Liver (tissue), 9 donors: ENCODE measurements around the gene NRG2. TPM values are rescaled to one million over a fixed set of nuclear protein-coding genes. Genes with fewer than 3 reads are reported as not detected.

Experiments
- DNase-seq: peaks from one replicate; pipeline ENCODE4 v3.0.0-alpha.2; 2017; ENCODE audit warnings: low spot score
- H3K27ac ChIP-seq, 2 donors: one replicate each; pipeline ENCODE4 v1.7.0; 2013; ENCODE audit warnings: inconsistent platforms in 2 of 2, low read length in 2 of 2, control low read depth in 1 of 2, low read depth in 1 of 2, mild to moderate bottlenecking in 1 of 2
- H3K27me3 ChIP-seq, 4 donors: one replicate each; pipeline versions ENCODE4 v1.6.1 to v1.7.0; 2013; ENCODE audit warnings: low read length in 3 of 4, inconsistent platforms in 1 of 4, mild to moderate bottlenecking in 1 of 4, moderate library complexity in 1 of 4; ENCODE audit not compliant: control insufficient read depth in 4 of 4, insufficient read depth in 4 of 4
- H3K36me3 ChIP-seq, 4 donors: one replicate each; pipeline versions ENCODE4 v1.6.1 to v1.7.0; 2013; ENCODE audit warnings: low read length in 3 of 4, mild to moderate bottlenecking in 3 of 4, low read depth in 1 of 4, moderate library complexity in 1 of 4; ENCODE audit not compliant: control insufficient read depth in 4 of 4, insufficient read depth in 3 of 4
- H3K4me1 ChIP-seq, 4 donors: one replicate each; pipeline versions ENCODE4 v1.6.1 to v1.7.0; 2013; ENCODE audit warnings: low read length in 3 of 4, mild to moderate bottlenecking in 3 of 4, moderate library complexity in 1 of 4; ENCODE audit not compliant: control insufficient read depth in 4 of 4, insufficient read depth in 4 of 4
- H3K4me3 ChIP-seq, 3 donors: one replicate each; pipeline versions ENCODE4 v1.6.1 to v1.7.0; 2013; ENCODE audit warnings: low read length in 3 of 3, control low read depth in 1 of 3, low read depth in 1 of 3, mild to moderate bottlenecking in 1 of 3
- H3K9ac ChIP-seq, 2 donors: one replicate each; pipeline ENCODE4 v1.7.0; 2013; ENCODE audit warnings: low read length in 2 of 2, mild to moderate bottlenecking in 2 of 2, moderate library complexity in 2 of 2, control low read depth in 1 of 2, low read depth in 1 of 2
- H3K9me3 ChIP-seq, 4 donors: one replicate each; pipeline versions ENCODE4 v1.6.1 to v1.7.0; 2013; ENCODE audit warnings: low read length in 3 of 4; ENCODE audit not compliant: control insufficient read depth in 4 of 4
- EGR1 ChIP-seq, 2 donors: IDR thresholded peaks; 2 replicates each; pipeline ENCODE4 v1.6.1; 2016 to 2018; ENCODE audit warnings: antibody characterized with exemption in 2 of 2, low read depth in 2 of 2
- FOXA1 ChIP-seq: IDR thresholded peaks from 2 replicates; pipeline ENCODE4 v1.6.1; 2016; ENCODE audit warnings: antibody characterized with exemption
- FOXA2 ChIP-seq: IDR thresholded peaks from 2 replicates; pipeline ENCODE4 v1.6.1; 2016; ENCODE audit warnings: antibody characterized with exemption
- GABPA ChIP-seq, 2 donors: IDR thresholded peaks in 1 of 2; conservative IDR thresholded peaks in 1 of 2; 2 replicates each; pipeline ENCODE4 v1.6.1; 2016; ENCODE audit warnings: antibody characterized with exemption in 2 of 2, mild to moderate bottlenecking in 1 of 2, moderate library complexity in 1 of 2
- HNF4A ChIP-seq, 2 donors: conservative IDR thresholded peaks; 2 replicates each; pipeline ENCODE4 v1.6.1; 2016; ENCODE audit warnings: antibody characterized with exemption in 2 of 2, mild to moderate bottlenecking in 2 of 2
- HNF4G ChIP-seq: IDR thresholded peaks from 2 replicates; pipeline ENCODE4 v1.6.1; 2016; ENCODE audit warnings: antibody characterized with exemption
- JUND ChIP-seq, 2 donors: IDR thresholded peaks; 2 replicates each; pipeline ENCODE4 v1.6.1; 2016; ENCODE audit warnings: antibody characterized with exemption in 2 of 2
- MAX ChIP-seq: IDR thresholded peaks from 2 replicates; pipeline ENCODE4 v1.6.1; 2016; ENCODE audit warnings: antibody characterized with exemption
- NR2F2 ChIP-seq: IDR thresholded peaks from 2 replicates; pipeline ENCODE4 v1.6.1; 2016; ENCODE audit warnings: antibody characterized with exemption
- RAD21 ChIP-seq, 2 donors: IDR thresholded peaks; 2 replicates each; pipeline ENCODE4 v1.6.1; 2016; ENCODE audit warnings: antibody characterized with exemption in 2 of 2, mild to moderate bottlenecking in 2 of 2
- RXRA ChIP-seq, 2 donors: IDR thresholded peaks; 2 replicates each; pipeline ENCODE4 v1.6.1; 2017 to 2018; ENCODE audit warnings: antibody characterized with exemption in 2 of 2, mild to moderate bottlenecking in 1 of 2
- SP1 ChIP-seq: IDR thresholded peaks from 2 replicates; pipeline ENCODE4 v1.6.1; 2018; ENCODE audit warnings: antibody characterized with exemption, mild to moderate bottlenecking
- TAF1 ChIP-seq: conservative IDR thresholded peaks from 2 replicates; pipeline ENCODE4 v1.6.1; 2016; ENCODE audit warnings: antibody characterized with exemption, mild to moderate bottlenecking
- YY1 ChIP-seq: IDR thresholded peaks from 2 replicates; pipeline ENCODE4 v1.6.1; 2016; ENCODE audit warnings: antibody characterized with exemption, mild to moderate bottlenecking
- ZBTB33 ChIP-seq: IDR thresholded peaks from 2 replicates; pipeline ENCODE4 v1.6.1; 2016; ENCODE audit warnings: antibody characterized with exemption
- WGBS: extraction: QIAGEN DNeasy Blood & Tissue Kit; methylation state at CpG from one replicate; pipeline ENCODE4 v1.1.7; 2013; 5-methylcytosine and 5-hydroxymethylcytosine counted together
- polyA plus RNA-seq, 2 donors: library from polyadenylated mRNA; stranded (reverse) in 1 of 2; unstranded in 1 of 2; fragments of 200-250 nt in 1 of 2; fragments of >200 nt in 1 of 2; fragmentation: Nextera tagmentation in 1 of 2; extraction: Ambion mirVana in 1 of 2; gene quantifications; one replicate each; pipeline versions ENCODE4 v1.2.1 to v1.2.3, GENCODE V29; 2013 to 2015
- total RNA-seq, 2 donors: library from RNA; depleted of rRNA; stranded (reverse); fragments of >200 nt; gene quantifications; one replicate each; pipeline ENCODE4 v1.2.3, GENCODE V29; 2014
- TF ChIP-seq, protein P1 (sequence below): fragments of 150-350 bp; IDR thresholded peaks from 2 replicates; pipeline ENCODE4 v1.5.1; 2017; ENCODE audit warnings: improper control_type of control experiment, low read depth, low read length; ENCODE audit not compliant: missing input control
- TF ChIP-seq, protein P2 (sequence below): IDR thresholded peaks from 2 replicates; pipeline ENCODE4 v1.6.1; 2016; ENCODE audit warnings: antibody characterized with exemption
- donor health status: healthy.
- donor health status: healthy.
- donor health status: healthy.
- donor health status: healthy.
- donor health status: healthy.

Gene NRG2
- total and polyA plus RNA-seq, 4 donors = 0.07 to 0.08 TPM; not detected in 2

GRCh38 chr5:139881143-139881733 is 161.9 kb downstream of the NRG2 start:
- Histone ChIP-seq H3K4me1 (no peaks in the 10 kb centered on the region), H3K4me3 (no peak overlapping the region), H3K27me3 (no peaks in the 10 kb centered on the region), H3K27ac (no peak overlapping the region), H3K9ac (no peak overlapping the region), H3K36me3 (no peaks in the 10 kb centered on the region), H3K9me3 (no peaks in the 10 kb centered on the region)
- WGBS = 88% methylated on average over 5 of the region's 5 CpGs
- DNase-seq = no peak
- TF ChIP-seq FOXA1 (no peak), EGR1 (IDR thresholded peaks at IDR 0.05; ENCODE audit: low read depth in 2 of 2) (no peak), TAF1 (no peak), SP1 (no peak), YY1 (no peak), HNF4G (no peak), ZBTB33 (no peak), RXRA (IDR thresholded peaks at IDR 0.05) (no peak), RAD21 (IDR thresholded peaks at IDR 0.05) (no peak), NR2F2 (no peak), MAX (no peak), HNF4A (conservative IDR thresholded peaks at IDR 0.05) (no peak), GABPA (IDR thresholded peaks at IDR 0.05 in 1 of 2, conservative IDR thresholded peaks at IDR 0.05 in 1 of 2) (no peak), FOXA2 (no peak), JUND (IDR thresholded peaks at IDR 0.05) (no peak)
- TF ChIP-seq, protein P1, sequence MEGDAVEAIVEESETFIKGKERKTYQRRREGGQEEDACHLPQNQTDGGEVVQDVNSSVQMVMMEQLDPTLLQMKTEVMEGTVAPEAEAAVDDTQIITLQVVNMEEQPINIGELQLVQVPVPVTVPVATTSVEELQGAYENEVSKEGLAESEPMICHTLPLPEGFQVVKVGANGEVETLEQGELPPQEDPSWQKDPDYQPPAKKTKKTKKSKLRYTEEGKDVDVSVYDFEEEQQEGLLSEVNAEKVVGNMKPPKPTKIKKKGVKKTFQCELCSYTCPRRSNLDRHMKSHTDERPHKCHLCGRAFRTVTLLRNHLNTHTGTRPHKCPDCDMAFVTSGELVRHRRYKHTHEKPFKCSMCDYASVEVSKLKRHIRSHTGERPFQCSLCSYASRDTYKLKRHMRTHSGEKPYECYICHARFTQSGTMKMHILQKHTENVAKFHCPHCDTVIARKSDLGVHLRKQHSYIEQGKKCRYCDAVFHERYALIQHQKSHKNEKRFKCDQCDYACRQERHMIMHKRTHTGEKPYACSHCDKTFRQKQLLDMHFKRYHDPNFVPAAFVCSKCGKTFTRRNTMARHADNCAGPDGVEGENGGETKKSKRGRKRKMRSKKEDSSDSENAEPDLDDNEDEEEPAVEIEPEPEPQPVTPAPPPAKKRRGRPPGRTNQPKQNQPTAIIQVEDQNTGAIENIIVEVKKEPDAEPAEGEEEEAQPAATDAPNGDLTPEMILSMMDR = no peak
- TF ChIP-seq, protein P2, sequence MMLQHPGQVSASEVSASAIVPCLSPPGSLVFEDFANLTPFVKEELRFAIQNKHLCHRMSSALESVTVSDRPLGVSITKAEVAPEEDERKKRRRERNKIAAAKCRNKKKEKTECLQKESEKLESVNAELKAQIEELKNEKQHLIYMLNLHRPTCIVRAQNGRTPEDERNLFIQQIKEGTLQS = no peak

GRCh38 chr5:139880416-139881142 is 162.5 kb downstream of the NRG2 start:
- Histone ChIP-seq H3K9ac (no peak overlapping the region), H3K36me3 (no peaks in the 10 kb centered on the region), H3K27me3 (no peaks in the 10 kb centered on the region), H3K4me1 (no peaks in the 10 kb centered on the region), H3K27ac (no peak overlapping the region), H3K9me3 (no peaks in the 10 kb centered on the region), H3K4me3 (no peak overlapping the region)
- DNase-seq = no peak
- WGBS = 79% methylated on average over 18 of the region's 18 CpGs
- TF ChIP-seq RXRA (IDR thresholded peaks at IDR 0.05) = no peak
- no peak for TF ChIP-seq GABPA (IDR thresholded peaks at IDR 0.05 in 1 of 2, conservative IDR thresholded peaks at IDR 0.05 in 1 of 2)
